GM12878 (cell line): ENCODE results near the gene KDM4C. TPM values are rescaled to one million over a fixed set of nuclear protein-coding genes. Genes with fewer than 3 reads are reported as not detected.

ENCODE experiments used
- ATAC-seq: fragments of 200-7000 bp; cut with Tn5 transposase; 3 replicates; pipeline ENCODE4 v1.9.1; 2020; ENCODE audit warnings: mild to moderate bottlenecking, moderate library complexity
- BruUV-seq: library from RNA; stranded (reverse); fragments of 400-500 nt; replicated peaks from 2 replicates; lab custom pipeline; 2021; lab: Mats Ljungman, UMichigan
- CTCF ChIA-PET: fragments of 300-600 bp; sonication (Branson Sonifier 250); formaldehyde crosslinking; extraction: SDS; loops from one replicate; lab custom pipeline; 2021; ENCODE audit warnings: inconsistent platforms; lab: Yijun Ruan, JAX
- POLR2A ChIA-PET: fragments of 350-600 bp; formaldehyde crosslinking; extraction: SDS; loops from one replicate; lab custom pipeline; 2021; ENCODE audit warnings: inconsistent platforms; lab: Charles Lee
- RAD21 ChIA-PET: fragments of 300-600 bp; sonication (Branson Sonifier 250); formaldehyde crosslinking; loops from one replicate; lab custom pipeline; 2023; ENCODE audit warnings: antibody characterized with exemption; ENCODE audit not compliant: unreplicated experiment; lab: Charles Lee
- SMC1A ChIA-PET: fragments of 300-600 bp; sonication (Branson Sonifier 250); formaldehyde crosslinking; loops from one replicate; lab custom pipeline; 2023; ENCODE audit not compliant: unreplicated experiment, uncharacterized antibody; lab: Charles Lee
- DNase-seq: peaks from one replicate; pipeline ENCODE4 v3.0.0-alpha.2; 2011; ENCODE audit warnings: low read depth, low spot score
- FAIRE-seq: peaks from 3 replicates; lab custom pipeline; 2011; peaks lifted over from hg19 to GRCh38; lab: Jason Lieb, UNC
- H2AFZ ChIP-seq: 2 replicates; pipeline ENCODE4 v1.6.0; 2011; ENCODE audit warnings: low read depth, low read length, control low read depth; ENCODE audit not compliant: control insufficient read depth
- H3K27ac ChIP-seq: 2 replicates; pipeline ENCODE4 v1.5.1; 2011; ENCODE audit warnings: control low read depth; ENCODE audit not compliant: control insufficient read depth, insufficient read depth
- H3K27me3 ChIP-seq, 2 experiments: replicated peaks in 1 of 2; 2 replicates each; pipeline versions ENCODE4 v1.6.0 to v1.6.1; 2011; ENCODE audit warnings: low read length in 1 of 2; ENCODE audit not compliant: control insufficient read depth in 2 of 2, insufficient read depth in 2 of 2
- H3K36me3 ChIP-seq, 2 experiments: 2 replicates each; pipeline ENCODE4 v1.5.1; 2011; ENCODE audit warnings: low read length in 1 of 2; ENCODE audit not compliant: control insufficient read depth in 2 of 2, insufficient read depth in 2 of 2
- H3K4me1 ChIP-seq: 2 replicates; pipeline ENCODE4 v1.6.1; 2011; ENCODE audit warnings: mild to moderate bottlenecking, low read length, moderate library complexity, mixed read lengths; ENCODE audit not compliant: control insufficient read depth, insufficient read depth
- H3K4me2 ChIP-seq: 2 replicates; pipeline ENCODE4 v1.6.0; 2011; ENCODE audit warnings: control low read depth; ENCODE audit not compliant: control insufficient read depth, insufficient read depth
- H3K4me3 ChIP-seq: fragments of 200-600 bp; sonication (generic); 2 replicates; pipeline ENCODE4 v1.5.1; 2016
- H3K79me2 ChIP-seq: 2 replicates; pipeline ENCODE4 v1.6.0; 2011; ENCODE audit warnings: low read length; ENCODE audit not compliant: control insufficient read depth, insufficient read depth
- H3K9ac ChIP-seq: 2 replicates; pipeline ENCODE4 v1.8.0; 2011; ENCODE audit warnings: low read length, control low read depth, mixed read lengths; ENCODE audit not compliant: control insufficient read depth, insufficient read depth
- H3K9me3 ChIP-seq: replicated peaks from 3 replicates; pipeline ENCODE4 v1.5.1; 2011; ENCODE audit warnings: mild to moderate bottlenecking, low read length; ENCODE audit not compliant: control insufficient read depth, insufficient read depth
- H4K20me1 ChIP-seq: 2 replicates; pipeline ENCODE4 v1.6.0; 2011; ENCODE audit not compliant: control insufficient read depth, insufficient read depth
- CBX5 ChIP-seq: sonication (generic); IDR thresholded peaks from 2 replicates; pipeline ENCODE4 v1.6.1; 2016; ENCODE audit warnings: low read depth, moderate library complexity, mild to moderate bottlenecking, inconsistent platforms
- CREB1 ChIP-seq: IDR thresholded peaks from 2 replicates; pipeline ENCODE4 v1.6.1; 2012; ENCODE audit warnings: low read depth, mild to moderate bottlenecking, inconsistent platforms
- IRF4 ChIP-seq: IDR thresholded peaks from 2 replicates; pipeline ENCODE4 v1.6.1; 2011; ENCODE audit warnings: low read depth, low read length
- KDM1A ChIP-seq: fragments of 200-600 bp; sonication (generic); IDR thresholded peaks from 2 replicates; pipeline ENCODE4 v1.6.1; 2016; ENCODE audit warnings: borderline replicate concordance
- NFXL1 ChIP-seq: fragments of 450-650 bp; IDR thresholded peaks from 2 replicates; pipeline ENCODE4 v1.6.1; 2017; ENCODE audit warnings: antibody characterized with exemption, mild to moderate bottlenecking, borderline replicate concordance
- PML ChIP-seq: IDR thresholded peaks from 2 replicates; pipeline ENCODE4 v1.6.1; 2012; ENCODE audit warnings: low read length, inconsistent platforms
- SMC3 ChIP-seq: IDR thresholded peaks from 2 replicates; pipeline ENCODE4 v1.6.1; 2011; ENCODE audit warnings: low read length, improper control_type of control experiment, borderline replicate concordance
- STAT3 ChIP-seq: IDR thresholded peaks from 2 replicates; pipeline ENCODE4 v1.6.1; 2011; ENCODE audit warnings: low read depth, low read length, improper control_type of control experiment
- TARDBP ChIP-seq: IDR thresholded peaks from 2 replicates; pipeline ENCODE4 v1.6.1; 2016; ENCODE audit warnings: borderline replicate concordance
- WGBS: methylation state at CpG from one replicate; pipeline ENCODE4 v1.1.6; 2016; ENCODE audit warnings: low lambda C conversion rate; ENCODE audit not compliant: insufficient replicate concordance, insufficient coverage; ENCODE audit errors: missing lambda C conversion rate; 5-methylcytosine and 5-hydroxymethylcytosine counted together
- in situ Hi-C: fragments of 300-500 bp; cut with MboI; formaldehyde crosslinking; loops from 9 replicates; pipeline ENCODE4 v1.14.3; 2018; ENCODE audit warnings: mixed read lengths
- intact Hi-C: fragments of 100-400 bp; cut with micrococcal nuclease; formaldehyde crosslinking; loops from one replicate; pipeline ENCODE4 v1.14.2; 2022; ENCODE audit not compliant: unreplicated experiment
- polyA plus RNA-seq, 11 experiments: library from polyadenylated mRNA; depleted of rRNA in 4 of 11; unstranded in 6 of 11; stranded (reverse) in 5 of 11; fragments of >200 nt; fragmentation: Nextera tagmentation in 4 of 11; fragmentation: Illumina TruSeq in 1 of 11; extraction: Ambion mirVana in 4 of 11; extraction: Trizol in 1 of 11; gene quantifications; 1 replicate in 1 of 11; 2 replicates in 10 of 11; pipeline versions ENCODE4 v1.2.1 to v1.2.3, GENCODE V29; 2011 to 2016; ENCODE audit warnings: inconsistent platforms in 2 of 11, missing spikeins in 2 of 11, low read depth in 1 of 11
- total RNA-seq, 4 experiments: library from RNA; depleted of rRNA in 3 of 4; stranded (reverse); fragments of >200 nt in 3 of 4; fragmentation: Illumina TruSeq in 1 of 4; extraction: Trizol in 1 of 4; gene quantifications; 2 replicates each; pipeline versions ENCODE4 v1.2.1 to v1.2.3, GENCODE V29; 2013 to 2021
- TF ChIP-seq, protein P1 (sequence below): IDR thresholded peaks from 2 replicates; pipeline ENCODE4 v1.6.1; 2011; ENCODE audit warnings: mild to moderate bottlenecking, low read depth, low read length, moderate library complexity; ENCODE audit not compliant: insufficient replicate concordance
- TF ChIP-seq, protein P2 (sequence below): IDR thresholded peaks from 2 replicates; pipeline ENCODE4 v1.6.1; 2012; ENCODE audit warnings: low read length, inconsistent platforms
- TF ChIP-seq, protein P3 (sequence below): fragments of 150-350 bp; IDR thresholded peaks from 2 replicates; pipeline ENCODE4 v1.6.1; 2016; ENCODE audit warnings: low read depth, low read length

KDM4C gene
- total and polyA plus RNA-seq, 10 of the 15 experiments (the other 5 are each of a cell fraction or from before 2014, with no cell fraction given): 6.8 to 41.2 (median 20.1) TPM

DNA sequence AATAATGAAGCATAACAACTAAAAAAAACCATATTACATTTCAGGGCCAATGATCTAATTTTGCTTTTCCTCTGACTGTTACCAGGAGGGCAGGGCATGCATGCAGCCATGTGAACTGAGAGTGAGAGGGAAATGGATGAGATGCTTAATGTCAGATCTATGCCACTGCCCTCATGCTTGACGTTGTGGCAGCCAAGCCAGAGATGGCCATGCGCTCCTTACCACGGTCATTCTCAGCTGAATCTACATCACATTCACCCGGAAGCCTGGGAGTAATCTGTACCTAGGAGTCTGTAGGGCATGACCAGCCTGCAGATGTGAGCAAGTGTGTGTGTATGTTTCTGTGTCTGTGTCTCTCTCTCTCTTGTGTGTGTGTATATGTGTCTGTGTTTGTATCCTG is 183.7 kb downstream of the KDM4C start:
- no peak for DNase-seq
- in situ Hi-C loops: no loop called here
- ChIA-PET RAD21 (no interaction called here), CTCF (no interaction called here), POLR2A (no interaction called here), SMC1A (interaction anchor here (0.6 to 1.9 kb wide), 2 partner anchors 10 to 964 kb away, joined by 3 to 4 read pairs; no protein-coding TSS in a partner anchor)
- no TSS peak for BruUV-seq
- Histone ChIP-seq H3K27ac (no peak overlapping the region), H3K9me3 (no peaks in the 10 kb centered on the region; the same call in 2 of the 3 replicates), H3K79me2 (no peaks in the 10 kb centered on the region), H3K4me3 (no peak overlapping the region), H2AFZ (no peak overlapping the region), H4K20me1 (no peaks in the 10 kb centered on the region), H3K4me1 (peaks cover 2% of the 10 kb centered on the region; the same call in 1 of the 2 replicates), H3K36me3 (no peaks in the 10 kb centered on the region; a peak in 1 of 4 replicates), H3K4me2 (no peak overlapping the region), H3K9ac (no peak overlapping the region), H3K27me3 (no peaks in the 10 kb centered on the region)
- ATAC-seq: no peak
- WGBS: 84% methylated on average over 4 of the region's 4 CpGs
- no peak for TF ChIP-seq NFXL1
- TF ChIP-seq CREB1: no peak
- TF ChIP-seq STAT3: no peak
- FAIRE-seq: no peak
- intact Hi-C loops: no loop called here

DNA sequence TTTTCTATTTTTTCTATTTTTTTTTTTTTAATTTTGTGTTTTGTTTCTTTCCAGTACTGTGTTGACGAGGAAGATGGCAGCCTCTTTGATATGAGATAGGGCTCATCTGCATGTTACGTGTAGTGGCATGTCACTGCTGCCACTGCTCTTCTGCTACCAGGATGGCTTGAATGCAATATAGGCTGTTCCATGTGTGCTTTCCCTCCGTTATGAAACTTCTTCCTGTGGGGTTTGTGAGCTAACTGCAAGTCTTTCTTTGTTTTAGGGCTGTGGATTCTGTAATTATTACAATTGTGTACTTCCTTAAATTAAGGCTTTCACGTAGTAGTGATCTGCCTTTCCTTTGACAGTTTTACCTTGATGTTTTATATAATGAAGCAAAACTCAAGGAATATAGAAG is 184.6 kb downstream of the KDM4C start:
- SMC1A ChIA-PET: interaction anchor here (0.6 to 0.7 kb wide), 2 partner anchors 24 to 963 kb away, joined by 3 read pairs; no protein-coding TSS in a partner anchor
- in situ Hi-C loops (no loop called here), intact Hi-C loops (no loop called here)
- BruUV-seq: no TSS peak
- DNase-seq (no peak), ATAC-seq (no peak), FAIRE-seq (no peak)
- RAD21 ChIA-PET: no interaction called here
- H3K27me3 ChIP-seq: no peaks in the 10 kb centered on the region
- POLR2A ChIA-PET: no interaction called here
- no peak overlapping the region for H3K27ac ChIP-seq
- TF ChIP-seq NFXL1 (no peak), IRF4 (no peak), KDM1A (no peak), SMC3 (no peak), PML (no peak), TARDBP (no peak), CBX5 (no peak)
- TF ChIP-seq, protein P1, sequence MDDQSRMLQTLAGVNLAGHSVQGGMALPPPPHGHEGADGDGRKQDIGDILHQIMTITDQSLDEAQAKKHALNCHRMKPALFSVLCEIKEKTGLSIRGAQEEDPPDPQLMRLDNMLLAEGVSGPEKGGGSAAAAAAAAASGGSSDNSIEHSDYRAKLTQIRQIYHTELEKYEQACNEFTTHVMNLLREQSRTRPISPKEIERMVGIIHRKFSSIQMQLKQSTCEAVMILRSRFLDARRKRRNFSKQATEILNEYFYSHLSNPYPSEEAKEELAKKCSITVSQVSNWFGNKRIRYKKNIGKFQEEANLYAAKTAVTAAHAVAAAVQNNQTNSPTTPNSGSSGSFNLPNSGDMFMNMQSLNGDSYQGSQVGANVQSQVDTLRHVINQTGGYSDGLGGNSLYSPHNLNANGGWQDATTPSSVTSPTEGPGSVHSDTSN: no peak
- TF ChIP-seq, protein P2, sequence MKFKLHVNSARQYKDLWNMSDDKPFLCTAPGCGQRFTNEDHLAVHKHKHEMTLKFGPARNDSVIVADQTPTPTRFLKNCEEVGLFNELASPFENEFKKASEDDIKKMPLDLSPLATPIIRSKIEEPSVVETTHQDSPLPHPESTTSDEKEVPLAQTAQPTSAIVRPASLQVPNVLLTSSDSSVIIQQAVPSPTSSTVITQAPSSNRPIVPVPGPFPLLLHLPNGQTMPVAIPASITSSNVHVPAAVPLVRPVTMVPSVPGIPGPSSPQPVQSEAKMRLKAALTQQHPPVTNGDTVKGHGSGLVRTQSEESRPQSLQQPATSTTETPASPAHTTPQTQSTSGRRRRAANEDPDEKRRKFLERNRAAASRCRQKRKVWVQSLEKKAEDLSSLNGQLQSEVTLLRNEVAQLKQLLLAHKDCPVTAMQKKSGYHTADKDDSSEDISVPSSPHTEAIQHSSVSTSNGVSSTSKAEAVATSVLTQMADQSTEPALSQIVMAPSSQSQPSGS: no peak
- TF ChIP-seq, protein P3, sequence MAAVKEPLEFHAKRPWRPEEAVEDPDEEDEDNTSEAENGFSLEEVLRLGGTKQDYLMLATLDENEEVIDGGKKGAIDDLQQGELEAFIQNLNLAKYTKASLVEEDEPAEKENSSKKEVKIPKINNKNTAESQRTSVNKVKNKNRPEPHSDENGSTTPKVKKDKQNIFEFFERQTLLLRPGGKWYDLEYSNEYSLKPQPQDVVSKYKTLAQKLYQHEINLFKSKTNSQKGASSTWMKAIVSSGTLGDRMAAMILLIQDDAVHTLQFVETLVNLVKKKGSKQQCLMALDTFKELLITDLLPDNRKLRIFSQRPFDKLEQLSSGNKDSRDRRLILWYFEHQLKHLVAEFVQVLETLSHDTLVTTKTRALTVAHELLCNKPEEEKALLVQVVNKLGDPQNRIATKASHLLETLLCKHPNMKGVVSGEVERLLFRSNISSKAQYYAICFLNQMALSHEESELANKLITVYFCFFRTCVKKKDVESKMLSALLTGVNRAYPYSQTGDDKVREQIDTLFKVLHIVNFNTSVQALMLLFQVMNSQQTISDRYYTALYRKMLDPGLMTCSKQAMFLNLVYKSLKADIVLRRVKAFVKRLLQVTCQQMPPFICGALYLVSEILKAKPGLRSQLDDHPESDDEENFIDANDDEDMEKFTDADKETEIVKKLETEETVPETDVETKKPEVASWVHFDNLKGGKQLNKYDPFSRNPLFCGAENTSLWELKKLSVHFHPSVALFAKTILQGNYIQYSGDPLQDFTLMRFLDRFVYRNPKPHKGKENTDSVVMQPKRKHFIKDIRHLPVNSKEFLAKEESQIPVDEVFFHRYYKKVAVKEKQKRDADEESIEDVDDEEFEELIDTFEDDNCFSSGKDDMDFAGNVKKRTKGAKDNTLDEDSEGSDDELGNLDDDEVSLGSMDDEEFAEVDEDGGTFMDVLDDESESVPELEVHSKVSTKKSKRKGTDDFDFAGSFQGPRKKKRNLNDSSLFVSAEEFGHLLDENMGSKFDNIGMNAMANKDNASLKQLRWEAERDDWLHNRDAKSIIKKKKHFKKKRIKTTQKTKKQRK: no peak
- no peaks in the 10 kb centered on the region; the same call in 2 of the 3 replicates for H3K9me3 ChIP-seq
- H4K20me1 ChIP-seq: no peaks in the 10 kb centered on the region
- H3K4me1 ChIP-seq: no peaks in the 10 kb centered on the region
- no peaks in the 10 kb centered on the region for H3K79me2 ChIP-seq
- no peak overlapping the region for H3K4me2 ChIP-seq
- H3K9ac ChIP-seq: no peak overlapping the region
- no peak overlapping the region for H2AFZ ChIP-seq
- no peaks in the 10 kb centered on the region; a peak in 1 of 4 replicates for H3K36me3 ChIP-seq
- no peak overlapping the region for H3K4me3 ChIP-seq
- CTCF ChIA-PET: no interaction called here
- WGBS: 87% methylated on average over 4 of the region's 4 CpGs
